ENCODE results near the gene ESM1.

- TF ChIP-seq POLR2AphosphoS5 (IDR thresholded peaks at IDR 0.05) = no peak
- TF ChIP-seq, protein P1, sequence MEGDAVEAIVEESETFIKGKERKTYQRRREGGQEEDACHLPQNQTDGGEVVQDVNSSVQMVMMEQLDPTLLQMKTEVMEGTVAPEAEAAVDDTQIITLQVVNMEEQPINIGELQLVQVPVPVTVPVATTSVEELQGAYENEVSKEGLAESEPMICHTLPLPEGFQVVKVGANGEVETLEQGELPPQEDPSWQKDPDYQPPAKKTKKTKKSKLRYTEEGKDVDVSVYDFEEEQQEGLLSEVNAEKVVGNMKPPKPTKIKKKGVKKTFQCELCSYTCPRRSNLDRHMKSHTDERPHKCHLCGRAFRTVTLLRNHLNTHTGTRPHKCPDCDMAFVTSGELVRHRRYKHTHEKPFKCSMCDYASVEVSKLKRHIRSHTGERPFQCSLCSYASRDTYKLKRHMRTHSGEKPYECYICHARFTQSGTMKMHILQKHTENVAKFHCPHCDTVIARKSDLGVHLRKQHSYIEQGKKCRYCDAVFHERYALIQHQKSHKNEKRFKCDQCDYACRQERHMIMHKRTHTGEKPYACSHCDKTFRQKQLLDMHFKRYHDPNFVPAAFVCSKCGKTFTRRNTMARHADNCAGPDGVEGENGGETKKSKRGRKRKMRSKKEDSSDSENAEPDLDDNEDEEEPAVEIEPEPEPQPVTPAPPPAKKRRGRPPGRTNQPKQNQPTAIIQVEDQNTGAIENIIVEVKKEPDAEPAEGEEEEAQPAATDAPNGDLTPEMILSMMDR (IDR thresholded peaks at IDR 0.05) = no peak
Measured at GRCh38 chr5:54990841-54991258, 5.5 kb upstream of the ESM1 start.

Data from esophagus muscularis mucosa (tissue), 3 donors.